IPS-20b (cell line): ENCODE data around the gene MAGED4.

Experiments used
- H3K27ac ChIP-seq: one replicate; pipeline ENCODE4 v1.5.1; 2013; ENCODE audit warnings: low read length
- H3K27me3 ChIP-seq: 2 replicates; pipeline ENCODE4 v1.6.1; 2013; ENCODE audit warnings: mild to moderate bottlenecking, low read length, inconsistent platforms; ENCODE audit not compliant: insufficient read depth
- H3K36me3 ChIP-seq: 2 replicates; pipeline ENCODE4 v1.6.1; 2013; ENCODE audit warnings: low read depth, mild to moderate bottlenecking, inconsistent platforms, low read length, moderate library complexity; ENCODE audit not compliant: insufficient read depth
- H3K4me1 ChIP-seq: 2 replicates; pipeline ENCODE4 v1.6.1; 2013; ENCODE audit warnings: mild to moderate bottlenecking, control low read depth, inconsistent platforms, low read length, moderate library complexity; ENCODE audit not compliant: insufficient read depth
- H3K4me3 ChIP-seq: 2 replicates; pipeline ENCODE4 v1.5.1; 2013; ENCODE audit warnings: mild to moderate bottlenecking, low read length, inconsistent platforms
- H3K9ac ChIP-seq: 2 replicates; pipeline ENCODE4 v1.6.1; 2013; ENCODE audit warnings: low read depth, mild to moderate bottlenecking, inconsistent platforms, low read length, moderate library complexity
- H3K9me3 ChIP-seq: 2 replicates; pipeline ENCODE4 v1.6.1; 2013; ENCODE audit warnings: mild to moderate bottlenecking, low read depth, low read length, inconsistent platforms; ENCODE audit not compliant: insufficient read depth

The MAGED4 gene

GRCh38 chrX:52216541-52216940, 31.9 kb downstream of the MAGED4 start:
- Histone ChIP-seq H3K9me3 (peaks cover 6% of the 10 kb centered on the region), H3K4me1 (no peaks in the 10 kb centered on the region)

GRCh38 chrX:52217494-52218160, 32.9 kb downstream of the MAGED4 start:
- Histone ChIP-seq H3K9ac (no peak overlapping the region), H3K9me3 (peaks cover 6% of the 10 kb centered on the region), H3K4me1 (no peaks in the 10 kb centered on the region), H3K27ac (no peak overlapping the region), H3K4me3 (no peak overlapping the region), H3K36me3 (no peaks in the 10 kb centered on the region), H3K27me3 (no peaks in the 10 kb centered on the region)

More at GRCh38 chrX:52216541-52216940, 31.9 kb downstream of the MAGED4 start:
- no peak overlapping the region for H3K4me3 ChIP-seq
- H3K9ac ChIP-seq, result no peak overlapping the region
- no peaks in the 10 kb centered on the region for H3K27me3 ChIP-seq
- no peak overlapping the region for H3K27ac ChIP-seq
- H3K36me3 ChIP-seq, result no peaks in the 10 kb centered on the region

- no peak overlapping the region for H3K9ac ChIP-seq
- no peaks in the 10 kb centered on the region for H3K27me3 ChIP-seq
- peaks cover 6% of the 10 kb centered on the region for H3K9me3 ChIP-seq
- H3K4me3 ChIP-seq, result no peak overlapping the region
- H3K4me1 ChIP-seq, result no peaks in the 10 kb centered on the region
- H3K36me3 ChIP-seq, result no peaks in the 10 kb centered on the region
- H3K27ac ChIP-seq, result no peak overlapping the region
Measured at GRCh38 chrX:52220936-52221335, 36.2 kb downstream of the MAGED4 start.
